NCI-H2227 treated with DMSO at 0.1 percent for 48 hours (cell line): Measurements from ENCODE around the gene SPSB3.

ENCODE experiments used
- DNase-seq: peaks from one replicate; lab custom pipeline; 2025; lab: John Stamatoyannopoulos, UW

The SPSB3 gene

GRCh38 chr16:1775006-1775845 lies 7.1 kb downstream of the SPSB3 start:
- DNase-seq, result no peak

- DNase-seq, result no peak
Observed at GRCh38 chr16:1774448-1774780, 8.0 kb downstream of the SPSB3 start.

GRCh38 chr16:1773703-1774447 lies 8.5 kb downstream of the SPSB3 start:
- DNase-seq, result no peak

- DNase-seq, result peak; percentile 82
Observed at GRCh38 chr16:1772908-1773702, 9.3 kb downstream of the SPSB3 start, which contains the start of gene MRPS34. MRPS34 (minus strand) TSS chr16:1773134; CDS start chr16:1773119, 15 bp downstream.

- DNase-seq, result peak; percentile 23
Observed at GRCh38 chr16:1772362-1772907, 9.9 kb downstream of the SPSB3 start, which contains the start of gene EME2. EME2 (plus strand) TSS chr16:1772810; CDS start chr16:1773228, 418 bp downstream.

- DNase-seq, result no peak
Observed at GRCh38 chr16:1771864-1772361, 10.5 kb downstream of the SPSB3 start.

- peak; percentile 41 for DNase-seq
Observed at GRCh38 chr16:1771188-1771863, 11.0 kb downstream of the SPSB3 start, which contains the start of gene NME3. NME3 (minus strand) TSS chr16:1771543; CDS start chr16:1771534, 9 bp downstream.

GRCh38 chr16:1770328-1771187 lies 11.8 kb downstream of the SPSB3 start:
- peak; percentile 58 for DNase-seq

- DNase-seq, result no peak
Observed at GRCh38 chr16:1769402-1770300, 12.7 kb downstream of the SPSB3 start.

GRCh38 chr16:1768767-1769401 lies 13.5 kb downstream of the SPSB3 start:
- DNase-seq, result no peak

GRCh38 chr16:1768061-1768766 lies 14.2 kb downstream of the SPSB3 start:
- DNase-seq, result no peak

GRCh38 chr16:1767116-1767994 lies 15.0 kb downstream of the SPSB3 start:
- DNase-seq, result no peak

GRCh38 chr16:1766701-1767100 lies 15.7 kb downstream of the SPSB3 start:
- DNase-seq, result no peak

GRCh38 chr16:1766231-1766630 lies 16.1 kb downstream of the SPSB3 start:
- DNase-seq, result no peak

GRCh38 chr16:1765826-1766225 lies 16.5 kb downstream of the SPSB3 start:
- DNase-seq, result no peak

- DNase-seq, result no peak
Observed at GRCh38 chr16:1764971-1765370, 17.4 kb downstream of the SPSB3 start.
